ENCODE data around the gene ZNF474. TPM values are rescaled to one million over a fixed set of nuclear protein-coding genes. Genes with fewer than 3 reads are reported as not detected.

ZNF474 gene
- total RNA-seq, 1 experiment from 2014 or later, result not detected

DNA sequence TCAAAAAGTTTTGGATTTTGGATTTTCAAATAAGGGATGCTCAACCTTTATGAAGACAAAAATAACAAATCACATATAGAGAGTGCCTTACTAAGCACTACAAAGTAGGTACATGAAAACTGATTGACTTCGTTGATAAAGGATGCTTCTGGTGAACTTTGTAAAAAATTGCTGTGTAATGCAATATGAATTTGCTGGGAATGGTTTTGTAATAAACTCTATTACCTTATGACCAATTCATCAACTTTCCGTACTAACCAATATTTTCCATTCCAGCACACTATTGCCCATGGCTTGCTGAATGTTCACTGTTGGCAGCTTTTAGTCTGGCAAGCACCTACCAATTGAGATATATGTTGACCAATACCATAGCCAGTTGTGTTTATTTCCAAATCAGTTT, 23.4 kb upstream of the ZNF474 start:
- H3K27me3 ChIP-seq (replicated peaks), result no peaks in the 10 kb centered on the region
- DNase-seq (ENCODE audit: low read depth in 1 of 2, low spot score in 2 of 2), result no peak
- H3K27ac ChIP-seq, result no peak overlapping the region
- no peak overlapping the region for H3K4me3 ChIP-seq
- H3K4me1 ChIP-seq (replicated peaks), result no peaks in the 10 kb centered on the region
- H3K9me3 ChIP-seq (replicated peaks), result no peaks in the 10 kb centered on the region
- no peaks in the 10 kb centered on the region for H3K36me3 ChIP-seq

DNA sequence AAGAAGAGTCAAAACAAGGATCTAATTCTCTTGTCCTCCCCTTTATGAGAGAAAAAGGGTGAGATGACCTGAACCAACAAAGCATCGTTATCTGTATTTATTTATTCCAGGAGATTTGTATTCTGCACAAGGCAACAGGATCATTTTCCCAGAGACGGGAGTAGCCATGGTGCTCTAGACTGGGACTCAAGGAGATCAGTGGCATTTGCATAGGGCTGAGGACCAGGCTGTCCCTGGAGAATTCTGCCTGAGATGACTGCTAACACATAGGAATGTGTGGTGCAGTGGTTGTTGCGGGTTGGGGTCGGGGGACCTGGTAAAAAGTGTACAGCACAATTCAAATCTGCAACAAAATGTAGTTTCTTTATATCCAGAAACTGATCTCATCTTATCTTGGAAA, 22.3 kb upstream of the ZNF474 start:
- no peak for DNase-seq (ENCODE audit: low read depth in 1 of 2, low spot score in 2 of 2)
- Histone ChIP-seq H3K9me3 (replicated peaks) (no peaks in the 10 kb centered on the region), H3K27me3 (replicated peaks) (no peaks in the 10 kb centered on the region), H3K4me3 (no peak overlapping the region), H3K36me3 (no peaks in the 10 kb centered on the region), H3K4me1 (replicated peaks) (0 out of 2 replicates have a peak, but pooled peaks cover 3% of the 10 kb centered on the region), H3K27ac (no peak overlapping the region)

DNA sequence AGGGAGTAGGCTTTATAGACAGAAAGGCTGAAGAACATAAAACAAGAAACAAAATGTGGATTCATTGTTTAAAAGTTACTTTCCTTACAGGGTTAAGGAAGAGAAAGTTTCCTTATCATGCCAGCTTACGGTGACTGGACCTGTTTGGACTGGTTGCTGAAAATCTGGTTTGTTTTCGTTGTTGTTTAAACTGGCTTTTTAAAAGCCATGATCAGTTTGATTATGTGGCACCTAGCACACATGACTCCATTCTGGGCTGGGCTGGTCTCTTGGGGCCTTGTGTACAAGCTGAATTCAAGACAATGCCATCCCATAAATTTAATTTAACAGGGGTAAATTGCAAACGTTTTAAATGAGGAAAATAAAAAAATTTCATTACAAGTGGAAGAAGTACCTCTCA, 18.4 kb upstream of the ZNF474 start:
- Histone ChIP-seq H3K4me3 (no peak overlapping the region), H3K4me1 (replicated peaks) (0 out of 2 replicates have a peak, but pooled peaks cover 3% of the 10 kb centered on the region), H3K27me3 (replicated peaks) (no peaks in the 10 kb centered on the region), H3K27ac (no peak overlapping the region), H3K36me3 (no peaks in the 10 kb centered on the region), H3K9me3 (replicated peaks) (no peaks in the 10 kb centered on the region)
- no peak for DNase-seq (ENCODE audit: low read depth in 1 of 2, low spot score in 2 of 2)

DNA sequence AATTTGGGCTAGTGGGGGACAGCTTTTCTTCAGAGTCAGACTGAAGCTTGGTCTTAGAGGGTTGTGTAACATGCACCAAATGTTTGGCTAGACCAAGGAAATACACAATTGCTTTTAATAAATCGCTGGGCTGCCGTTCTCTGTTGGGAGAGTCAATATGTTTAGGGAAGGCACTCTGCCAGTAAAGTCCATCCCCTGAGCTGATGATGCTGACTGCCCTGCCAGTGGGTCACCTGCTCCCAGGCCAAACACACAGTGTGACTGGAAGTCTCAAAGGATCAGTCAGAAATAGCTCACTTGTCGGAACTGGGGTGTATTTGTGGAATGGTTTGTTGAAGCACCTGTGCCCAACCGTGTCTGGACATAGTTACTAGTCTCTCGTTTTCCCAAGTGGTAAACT, 17.9 kb upstream of the ZNF474 start:
- Histone ChIP-seq H3K36me3 (no peaks in the 10 kb centered on the region), H3K9me3 (replicated peaks) (no peaks in the 10 kb centered on the region), H3K27me3 (replicated peaks) (no peaks in the 10 kb centered on the region), H3K4me1 (replicated peaks) (0 out of 2 replicates have a peak, but pooled peaks cover 3% of the 10 kb centered on the region), H3K27ac (no peak overlapping the region), H3K4me3 (no peak overlapping the region)
- DNase-seq (ENCODE audit: low read depth in 1 of 2, low spot score in 2 of 2), result no peak

DNA sequence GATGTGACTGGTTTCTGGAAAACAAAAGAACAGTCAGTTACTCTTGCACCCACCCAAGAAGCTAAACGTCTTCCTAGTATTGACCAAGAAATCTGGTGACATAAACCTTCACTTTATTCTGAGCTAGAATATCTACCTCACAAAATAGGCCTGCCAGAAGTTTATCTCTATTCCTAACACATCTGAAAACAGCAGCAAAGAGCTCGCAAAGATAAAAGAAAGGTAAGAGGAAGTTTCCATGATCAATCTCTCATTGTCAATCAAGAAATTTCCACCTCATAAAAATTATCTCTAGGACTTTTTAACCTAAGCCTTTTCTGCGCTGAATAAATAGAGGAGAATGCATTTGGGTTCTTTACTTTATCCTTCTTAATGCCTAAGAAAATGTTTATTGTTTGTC, 17.3 kb upstream of the ZNF474 start:
- Histone ChIP-seq H3K9me3 (replicated peaks) (no peaks in the 10 kb centered on the region), H3K4me1 (replicated peaks) (0 out of 2 replicates have a peak, but pooled peaks cover 3% of the 10 kb centered on the region), H3K4me3 (no peak overlapping the region), H3K36me3 (no peaks in the 10 kb centered on the region), H3K27me3 (replicated peaks) (no peaks in the 10 kb centered on the region), H3K27ac (no peak overlapping the region)
- DNase-seq (ENCODE audit: low read depth in 1 of 2, low spot score in 2 of 2), result no peak

DNA sequence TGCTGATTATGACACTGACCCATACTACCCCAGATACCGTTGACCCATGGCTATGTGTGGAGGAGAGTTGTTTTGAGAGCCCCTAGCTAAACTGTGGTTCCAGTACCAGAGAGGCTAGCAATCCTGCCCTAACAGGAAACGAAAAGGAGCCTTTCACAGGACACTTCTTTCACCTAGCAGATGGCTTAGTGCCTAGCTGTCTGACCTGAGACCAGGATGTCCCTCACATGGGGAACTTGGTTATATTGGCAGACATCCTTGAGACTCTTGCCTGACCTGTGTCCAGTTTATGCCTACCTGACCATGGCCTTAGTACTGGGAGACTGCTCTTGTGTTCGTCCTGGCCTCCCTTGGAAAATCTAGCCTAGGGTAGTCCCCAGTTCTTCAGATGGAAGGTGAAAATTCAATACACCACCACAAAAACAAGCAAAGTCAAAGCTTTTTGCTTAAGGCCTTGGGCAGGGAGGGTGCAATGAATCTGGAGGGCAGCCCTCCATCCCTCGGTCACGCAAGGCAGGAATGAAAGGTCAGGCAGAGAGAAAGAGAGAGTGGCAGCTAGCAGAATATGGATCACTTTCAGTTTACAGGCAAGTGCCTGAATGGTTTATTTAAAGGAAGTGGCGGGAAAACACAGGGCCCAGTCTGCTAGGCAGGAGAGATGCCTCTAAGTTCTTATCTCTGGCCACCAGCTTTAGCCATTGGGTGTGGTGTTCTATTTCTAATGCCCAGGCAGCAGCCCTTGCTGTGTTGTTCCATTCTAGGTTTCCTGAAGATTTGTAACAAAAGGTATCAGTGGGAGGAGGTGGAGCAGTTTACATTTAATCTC, 16.4 kb upstream of the ZNF474 start:
- no peak overlapping the region for H3K27ac ChIP-seq
- H3K4me1 ChIP-seq (replicated peaks), result 0 out of 2 replicates have a peak, but pooled peaks cover 3% of the 10 kb centered on the region
- no peaks in the 10 kb centered on the region for H3K36me3 ChIP-seq
- H3K4me3 ChIP-seq, result no peak overlapping the region
- no peaks in the 10 kb centered on the region for H3K27me3 ChIP-seq (replicated peaks)
- no peak for DNase-seq (ENCODE audit: low read depth in 1 of 2, low spot score in 2 of 2)
- no peaks in the 10 kb centered on the region for H3K9me3 ChIP-seq (replicated peaks)

DNA sequence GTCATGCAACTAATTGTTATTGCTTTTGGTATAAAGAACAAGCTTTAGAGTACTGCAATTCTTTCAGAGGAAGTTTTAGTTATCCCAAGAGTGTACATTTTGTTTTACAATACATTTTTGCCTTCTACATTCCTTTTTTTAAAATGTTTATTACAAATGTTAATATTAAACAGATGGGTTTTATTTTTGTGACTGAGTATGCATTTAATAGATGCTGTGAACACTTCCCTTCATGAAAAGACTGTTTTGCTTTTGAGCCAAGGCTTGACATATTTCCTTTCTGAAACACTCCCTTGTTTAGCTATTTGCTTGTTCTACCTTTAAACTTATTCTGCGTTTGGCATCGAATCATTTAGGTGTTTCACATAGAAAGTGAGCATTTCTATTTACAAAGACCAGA, 14.8 kb upstream of the ZNF474 start:
- no peak overlapping the region for H3K4me3 ChIP-seq
- H3K36me3 ChIP-seq, result no peaks in the 10 kb centered on the region
- no peak overlapping the region for H3K27ac ChIP-seq
- H3K4me1 ChIP-seq (replicated peaks), result 0 out of 2 replicates have a peak, but pooled peaks cover 3% of the 10 kb centered on the region
- DNase-seq (ENCODE audit: low read depth in 1 of 2, low spot score in 2 of 2), result no peak
- H3K27me3 ChIP-seq (replicated peaks), result no peaks in the 10 kb centered on the region
- H3K9me3 ChIP-seq (replicated peaks), result no peaks in the 10 kb centered on the region

DNA sequence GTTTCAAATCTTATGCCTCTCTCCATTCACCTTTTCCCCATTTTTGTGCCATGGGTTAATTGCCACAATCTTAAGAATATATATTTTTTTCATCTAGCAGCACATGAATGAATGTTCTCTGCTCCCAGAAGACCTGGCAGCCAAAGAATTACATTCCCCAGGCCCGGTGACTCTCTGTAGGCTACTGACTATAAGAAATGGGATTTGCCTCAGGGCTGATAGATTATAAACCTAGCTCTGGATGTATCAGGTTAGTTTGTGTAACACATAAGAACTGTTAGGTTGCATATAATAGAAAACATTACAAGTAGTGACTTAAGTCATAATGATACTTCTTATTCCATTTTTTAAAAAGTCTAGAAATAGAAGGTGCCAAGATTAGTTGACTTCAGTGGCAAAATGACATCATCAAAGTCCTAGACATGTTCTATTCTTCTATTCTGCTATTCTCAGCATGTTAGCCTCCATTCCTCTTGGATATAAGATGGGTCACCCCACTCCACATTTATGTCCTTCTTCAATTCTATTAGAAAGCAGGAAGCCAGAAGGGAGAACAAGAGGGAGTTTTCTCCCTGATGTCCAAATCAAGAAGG, 10.9 kb upstream of the ZNF474 start:
- no peak for DNase-seq (ENCODE audit: low read depth in 1 of 2, low spot score in 2 of 2)
- Histone ChIP-seq H3K27me3 (replicated peaks) (no peaks in the 10 kb centered on the region), H3K27ac (no peak overlapping the region), H3K4me3 (no peak overlapping the region), H3K4me1 (replicated peaks) (no peaks in the 10 kb centered on the region), H3K9me3 (replicated peaks) (no peaks in the 10 kb centered on the region), H3K36me3 (no peaks in the 10 kb centered on the region)

DNA sequence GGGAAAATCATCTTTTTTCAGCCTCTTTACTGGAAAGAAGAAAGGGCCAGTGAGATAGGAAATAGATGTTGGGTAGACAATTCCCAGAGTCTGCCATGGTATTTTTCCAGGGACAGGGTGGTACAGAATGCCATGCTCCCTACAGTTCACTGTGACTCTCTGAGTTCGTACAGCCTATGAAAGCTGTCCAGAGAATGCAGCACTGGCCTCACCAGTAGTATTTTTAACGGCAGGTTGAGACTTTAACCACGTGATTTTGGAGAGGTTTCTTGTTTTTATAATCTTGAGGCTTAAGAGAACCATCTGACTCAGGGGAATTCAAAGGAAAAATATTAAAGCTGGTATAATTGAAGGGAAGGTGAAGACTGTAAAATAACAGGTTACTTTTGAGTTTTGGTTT, 10.1 kb upstream of the ZNF474 start:
- no peaks in the 10 kb centered on the region for H3K9me3 ChIP-seq (replicated peaks)
- no peaks in the 10 kb centered on the region for H3K4me1 ChIP-seq (replicated peaks)
- no peak for DNase-seq (ENCODE audit: low read depth in 1 of 2, low spot score in 2 of 2)
- no peak overlapping the region for H3K4me3 ChIP-seq
- H3K36me3 ChIP-seq, result no peaks in the 10 kb centered on the region
- H3K27me3 ChIP-seq (replicated peaks), result no peaks in the 10 kb centered on the region
- H3K27ac ChIP-seq, result no peak overlapping the region

DNA sequence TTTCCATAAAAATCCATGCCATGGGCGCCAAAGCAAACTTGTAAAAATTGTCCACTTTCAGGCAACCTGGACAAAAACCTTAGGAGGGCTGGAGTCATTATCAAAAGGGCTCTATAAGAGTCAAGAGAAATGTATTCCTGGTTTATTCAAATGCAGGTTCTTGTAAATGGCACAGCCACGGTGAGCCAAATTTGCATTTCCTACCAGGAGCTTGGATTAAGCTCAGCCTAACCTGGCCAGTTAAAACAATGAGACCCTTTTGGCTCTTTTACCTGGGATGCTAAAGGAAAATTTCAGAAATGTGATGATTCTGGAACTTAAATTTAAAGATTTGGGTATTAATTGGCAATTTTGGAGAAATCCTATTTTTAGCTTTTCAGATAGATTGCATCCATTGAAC, 8.9 kb upstream of the ZNF474 start:
- Histone ChIP-seq H3K9me3 (replicated peaks) (no peaks in the 10 kb centered on the region), H3K27me3 (replicated peaks) (no peaks in the 10 kb centered on the region), H3K27ac (no peak overlapping the region), H3K4me3 (no peak overlapping the region), H3K36me3 (no peaks in the 10 kb centered on the region), H3K4me1 (replicated peaks) (no peaks in the 10 kb centered on the region)
- no peak for DNase-seq (ENCODE audit: low read depth in 1 of 2, low spot score in 2 of 2)

DNA sequence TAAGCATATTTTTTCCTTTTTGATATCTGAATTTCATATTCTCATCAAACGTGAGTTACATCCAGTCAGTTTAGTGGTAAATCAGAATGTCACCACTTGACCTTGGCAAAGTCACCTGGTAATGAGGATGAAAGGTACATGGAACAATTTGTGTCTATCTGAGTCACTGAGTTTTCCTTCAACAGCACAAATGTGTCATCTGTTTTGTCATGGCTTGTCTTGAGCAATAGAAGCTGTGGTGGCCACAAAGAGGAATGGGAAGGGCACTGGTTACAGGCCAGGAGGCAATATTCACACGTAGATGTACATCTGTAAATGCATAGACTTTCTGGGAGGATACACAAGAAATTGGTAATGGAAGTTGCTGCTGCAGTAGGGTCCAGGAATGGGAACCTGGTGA, 8.4 kb upstream of the ZNF474 start:
- no peak overlapping the region for H3K4me3 ChIP-seq
- peaks cover 4% of the 10 kb centered on the region for H3K4me1 ChIP-seq (replicated peaks)
- H3K9me3 ChIP-seq (replicated peaks), result no peaks in the 10 kb centered on the region
- no peaks in the 10 kb centered on the region for H3K36me3 ChIP-seq
- DNase-seq (ENCODE audit: low read depth in 1 of 2, low spot score in 2 of 2), result no peak
- no peaks in the 10 kb centered on the region for H3K27me3 ChIP-seq (replicated peaks)
- H3K27ac ChIP-seq, result no peak overlapping the region

DNA sequence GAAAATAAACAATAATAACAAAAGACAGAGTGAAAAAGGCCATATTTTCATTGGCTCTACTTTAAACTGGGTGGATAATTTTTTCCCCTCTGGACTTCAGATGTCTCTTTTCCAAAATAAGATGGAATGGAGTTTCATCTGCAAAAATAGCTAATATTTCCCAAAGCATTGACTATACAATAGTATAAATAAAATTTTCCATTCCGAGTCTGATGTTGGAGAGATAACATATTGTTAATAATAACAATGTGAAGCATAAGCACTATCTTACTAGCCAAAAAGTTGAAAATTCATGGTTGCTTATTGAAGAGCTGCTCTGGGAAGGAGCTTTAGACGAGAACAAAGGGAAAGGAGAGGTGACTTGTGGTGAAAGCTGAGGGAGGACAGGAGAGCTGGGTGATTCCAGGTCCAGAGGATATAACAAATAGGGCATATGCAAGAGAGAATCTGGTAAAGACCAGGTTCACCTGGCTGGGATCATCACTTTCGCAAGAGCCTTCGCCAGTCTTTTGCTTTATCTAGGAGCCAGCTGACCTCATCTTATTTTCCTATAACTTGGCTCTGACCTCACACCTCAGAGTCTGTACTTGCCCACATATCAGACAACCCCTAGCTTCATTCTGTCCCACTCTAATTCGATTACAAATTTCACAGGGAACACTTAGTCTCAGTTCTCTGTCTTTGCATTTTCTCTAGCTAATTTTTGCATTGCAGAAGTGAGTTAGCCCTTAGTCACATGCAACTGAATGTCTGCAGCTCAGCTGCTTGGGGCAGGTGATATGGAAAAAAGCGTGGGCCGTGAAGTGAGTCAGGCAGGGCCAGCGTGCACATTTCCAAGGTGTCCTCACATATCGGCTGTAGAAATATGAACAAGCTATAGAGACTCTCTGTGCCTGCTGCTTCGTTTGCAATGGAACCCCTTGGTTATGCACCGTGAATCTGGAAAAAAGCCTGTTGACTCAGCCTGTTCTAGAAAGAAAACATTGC, 7.6 kb upstream of the ZNF474 start:
- Histone ChIP-seq H3K36me3 (no peaks in the 10 kb centered on the region), H3K27me3 (replicated peaks) (no peaks in the 10 kb centered on the region), H3K9me3 (replicated peaks) (no peaks in the 10 kb centered on the region), H3K4me1 (replicated peaks) (peaks cover 12% of the 10 kb centered on the region), H3K4me3 (no peak overlapping the region), H3K27ac (no peak overlapping the region)
- DNase-seq (ENCODE audit: low read depth in 1 of 2, low spot score in 2 of 2), result no peak

DNA sequence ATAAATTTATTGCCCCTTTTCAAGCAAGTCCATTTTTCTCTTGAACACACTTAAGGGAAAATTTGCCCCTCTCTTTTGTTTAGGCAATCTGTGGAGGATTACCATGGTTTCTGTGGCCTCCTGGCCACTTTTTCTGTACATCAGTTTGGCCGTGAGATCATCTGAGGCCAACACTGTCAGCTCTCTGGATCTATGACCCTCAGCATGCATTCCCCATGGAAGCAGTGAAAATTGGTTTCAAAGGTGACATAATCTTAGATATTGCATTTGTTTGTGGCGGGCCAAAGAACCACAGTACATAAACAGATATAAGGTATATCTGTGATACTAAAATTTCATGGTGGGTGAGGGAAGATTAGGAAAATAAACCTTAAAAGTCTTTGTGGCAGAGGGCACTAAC, 4.6 kb upstream of the ZNF474 start:
- no peaks in the 10 kb centered on the region for H3K27me3 ChIP-seq (replicated peaks)
- peaks cover 27% of the 10 kb centered on the region for H3K4me1 ChIP-seq (replicated peaks)
- DNase-seq (ENCODE audit: low read depth in 1 of 2, low spot score in 2 of 2), result no peak
- H3K27ac ChIP-seq, result no peak overlapping the region
- H3K4me3 ChIP-seq, result no peak overlapping the region
- no peaks in the 10 kb centered on the region for H3K36me3 ChIP-seq
- no peaks in the 10 kb centered on the region for H3K9me3 ChIP-seq (replicated peaks)

Measured in SJSA1 (cell line).